Endometrium (tissue), 2 donors: Measurements from ENCODE around the gene HYAL4.

Experiments used
- FAIRE-seq: peaks from 2 replicates; lab custom pipeline; 2012; peaks lifted over from hg19 to GRCh38; lab: Jason Lieb, UNC
- donor health status: control.
- donor health status: control.

The HYAL4 gene

DNA sequence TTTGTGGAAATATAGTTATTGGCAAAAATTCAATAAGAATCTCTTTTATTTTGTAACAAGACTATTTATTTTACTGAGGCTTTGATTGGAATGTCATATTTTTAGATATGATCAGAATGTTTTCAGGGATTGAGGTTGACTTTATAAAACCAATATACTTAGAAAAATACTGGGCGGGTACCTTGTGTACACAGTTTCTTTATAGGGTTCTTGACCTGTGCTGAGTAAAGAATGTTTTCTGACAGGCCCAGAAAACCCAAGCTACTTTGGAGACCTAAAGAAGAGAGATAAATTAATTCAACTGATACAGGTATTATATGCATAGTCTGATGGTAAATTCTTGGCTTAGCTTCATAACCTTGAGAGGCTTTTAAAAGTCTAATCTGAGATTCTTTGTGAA lies 56.1 kb downstream of the HYAL4 start:
- no peak for FAIRE-seq

DNA sequence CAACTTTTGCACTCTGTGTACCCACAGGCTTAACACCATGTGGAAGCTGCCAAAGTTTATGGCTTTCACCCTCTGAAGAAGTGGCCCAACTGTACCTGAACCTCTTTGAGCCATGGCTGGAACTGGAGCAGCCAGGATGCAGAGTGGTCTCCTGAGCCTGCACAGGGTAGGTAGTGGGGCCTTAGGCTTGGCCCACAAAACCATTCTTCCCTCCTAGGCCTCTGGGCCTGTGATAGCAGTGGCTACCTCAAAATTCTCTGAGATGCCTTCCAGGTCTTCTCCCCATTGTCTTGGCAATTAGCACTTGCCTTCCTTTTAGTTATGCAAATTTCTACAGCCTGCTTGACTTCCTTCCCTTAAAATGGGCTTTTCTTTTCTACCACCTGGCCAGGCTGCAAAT lies 60.7 kb downstream of the HYAL4 start:
- no peak for FAIRE-seq

DNA sequence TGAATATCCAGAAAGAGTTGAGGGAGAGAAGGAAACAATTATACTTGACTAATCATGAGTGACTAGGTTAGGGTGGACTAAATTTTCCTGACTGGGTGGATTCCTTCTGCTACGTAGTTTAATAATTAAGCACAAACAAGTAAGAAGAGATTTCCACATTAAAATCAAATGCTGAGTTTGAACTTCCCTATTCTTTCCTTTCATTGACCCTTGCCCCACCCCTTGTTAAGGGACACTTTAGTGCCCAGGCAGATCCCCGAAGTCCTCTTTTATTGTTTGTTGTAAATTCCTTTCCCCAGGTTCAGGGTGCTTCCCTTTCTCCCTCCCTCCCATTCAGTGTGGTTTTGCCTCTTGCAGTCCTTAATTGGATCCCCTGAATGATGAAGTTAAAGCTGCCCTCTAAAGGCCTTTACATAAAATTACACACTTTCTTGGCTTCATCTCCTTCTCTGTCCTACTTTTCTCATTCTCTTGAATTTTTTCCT lies 71.3 kb downstream of the HYAL4 start:
- FAIRE-seq, result no peak

DNA sequence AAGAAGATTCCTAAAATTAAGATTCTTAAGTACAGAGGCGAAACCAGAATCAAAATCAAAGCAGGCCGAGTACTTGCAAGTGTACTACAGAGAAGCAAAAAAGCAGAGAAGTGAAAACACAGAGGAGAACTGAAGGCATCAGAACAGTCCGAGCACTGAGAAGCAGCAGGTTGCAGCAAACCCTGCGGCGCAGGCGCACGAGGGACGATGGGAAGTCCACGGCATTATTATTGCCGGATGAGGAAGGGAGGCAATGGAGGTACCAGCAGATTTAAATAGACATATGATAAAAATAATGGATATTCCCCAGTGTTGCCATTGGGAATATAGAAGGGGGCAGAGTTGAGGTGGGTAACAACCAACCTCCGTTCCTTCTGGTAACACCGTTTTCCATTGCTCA lies 72.9 kb downstream of the HYAL4 start:
- FAIRE-seq, result no peak

DNA sequence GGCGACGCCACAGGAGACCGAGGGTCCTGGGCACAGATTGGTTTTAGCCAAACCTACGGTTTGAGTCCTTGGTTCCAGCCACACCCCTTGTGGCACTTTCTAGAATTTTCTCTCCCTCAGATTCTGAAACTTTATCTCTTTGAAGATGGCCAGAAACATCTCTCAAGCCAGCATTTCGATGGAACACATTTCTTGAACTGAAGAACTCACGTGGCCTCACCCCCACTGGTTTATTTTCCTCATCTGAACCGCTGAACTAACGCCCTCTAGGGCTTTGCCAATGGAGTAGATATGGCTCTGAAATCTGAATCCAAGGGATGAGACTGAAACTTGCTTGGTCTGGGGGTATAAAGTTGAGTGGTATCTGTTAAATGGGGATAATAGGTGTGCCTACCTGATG lies 73.3 kb downstream of the HYAL4 start:
- FAIRE-seq, result no peak

DNA sequence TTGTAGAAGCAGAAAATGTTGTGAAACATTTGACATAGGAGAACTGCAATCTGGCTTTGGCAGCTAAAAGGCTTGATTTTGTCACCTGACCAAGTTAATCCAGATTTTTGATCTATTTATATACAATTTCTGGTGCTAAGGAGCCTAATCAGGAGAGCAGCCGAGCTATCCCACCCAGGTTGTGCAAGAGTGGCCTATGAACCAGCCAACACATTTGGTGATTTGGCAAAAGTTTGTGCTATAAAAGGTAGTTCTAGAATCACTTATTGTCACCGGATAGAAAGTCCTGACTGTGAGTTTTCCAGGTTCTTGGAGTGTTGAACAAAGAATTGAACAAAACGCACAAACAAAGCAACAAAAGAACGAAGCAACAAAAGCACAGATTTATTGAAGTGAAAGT lies 78.6 kb downstream of the HYAL4 start:
- FAIRE-seq, result no peak

DNA sequence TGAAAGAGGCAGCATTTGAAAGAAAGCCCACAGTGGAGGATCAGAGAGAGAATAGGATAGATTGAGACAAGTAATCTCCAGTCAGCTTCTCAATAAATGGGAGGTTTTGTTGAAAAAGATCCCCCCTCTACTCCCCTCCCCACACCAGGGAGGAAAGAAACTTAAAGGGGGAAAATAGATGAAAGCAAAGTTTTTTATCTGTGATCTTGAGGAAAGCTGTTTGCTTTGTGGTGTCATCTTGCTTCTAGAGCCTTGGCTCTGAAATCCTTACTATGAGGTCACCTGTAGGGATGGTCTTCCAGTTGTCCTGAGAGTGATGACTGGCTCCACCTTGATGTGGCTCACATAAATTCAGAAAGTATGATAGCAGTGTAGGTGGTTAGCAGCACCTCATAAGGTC lies 80.0 kb downstream of the HYAL4 start, which contains the start of gene SPAM1:
SPAM1 (plus strand) TSS at position 301 of the 400 bp plus-strand sequence. CDS start 28,330 bp downstream, outside the sequence.
- no peak for FAIRE-seq
